Stimulated activated CD4-positive, alpha-beta T cell treated with anti-CD3 and anti-CD28 coated beads, Interleukin-15, amount 100 ng/mL, for 1 hour (primary cell): ENCODE data around the gene ATF7IP.

Experiments
- DNase-seq, 2 donors: peaks; one replicate each; pipeline ENCODE4 v3.0.0-alpha.2; 2020; ENCODE audit warnings: low read depth in 1 of 2, low spot score in 1 of 2

ATF7IP gene

DNA sequence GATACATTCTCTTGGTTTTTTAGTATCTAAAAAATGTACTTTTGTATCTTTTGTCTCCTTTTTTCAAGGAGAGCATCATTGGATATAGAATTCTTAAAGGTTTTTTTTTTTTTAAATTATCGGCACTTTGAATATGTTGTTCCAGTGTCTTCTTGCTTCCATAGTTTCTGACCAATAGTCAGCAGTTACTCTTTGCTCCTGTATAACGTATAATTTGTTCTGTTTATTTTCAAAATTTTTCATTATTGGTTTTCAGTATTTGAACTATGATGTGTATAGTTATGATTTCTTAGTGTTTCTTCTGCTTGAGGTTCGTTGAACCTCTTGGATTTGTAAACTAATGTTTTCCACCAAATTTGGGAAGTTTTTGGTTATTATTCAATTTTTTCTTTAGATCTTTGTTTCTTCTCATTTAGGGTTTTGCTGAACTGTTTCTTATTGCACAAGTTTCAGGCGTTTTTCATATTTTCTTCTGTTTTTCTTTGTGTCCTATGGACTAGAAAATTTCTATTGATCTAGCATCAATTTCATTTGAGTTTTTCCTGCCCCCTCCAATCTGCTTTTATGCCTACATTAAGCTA is 108.3 kb downstream of the ATF7IP start:
- DNase-seq, result no peak

DNA sequence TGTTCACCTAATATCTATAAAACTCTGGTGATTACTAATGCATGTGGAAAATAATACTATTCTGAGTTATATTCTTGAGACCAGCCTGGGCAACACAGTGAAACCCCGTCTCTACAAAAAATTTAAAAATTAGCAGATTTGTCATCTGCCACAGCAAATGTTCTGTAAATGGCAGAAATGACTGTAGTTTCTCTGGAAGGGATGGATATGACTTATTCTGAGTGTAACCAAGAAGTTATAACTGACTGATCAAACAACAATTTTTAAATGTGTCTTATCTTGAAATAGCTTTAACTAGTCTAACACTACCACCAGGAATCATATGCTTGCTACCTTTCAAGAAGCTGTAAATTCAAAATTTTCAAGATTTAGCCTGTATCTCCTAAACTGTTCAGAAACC is 113.5 kb downstream of the ATF7IP start:
- DNase-seq, result no peak

DNA sequence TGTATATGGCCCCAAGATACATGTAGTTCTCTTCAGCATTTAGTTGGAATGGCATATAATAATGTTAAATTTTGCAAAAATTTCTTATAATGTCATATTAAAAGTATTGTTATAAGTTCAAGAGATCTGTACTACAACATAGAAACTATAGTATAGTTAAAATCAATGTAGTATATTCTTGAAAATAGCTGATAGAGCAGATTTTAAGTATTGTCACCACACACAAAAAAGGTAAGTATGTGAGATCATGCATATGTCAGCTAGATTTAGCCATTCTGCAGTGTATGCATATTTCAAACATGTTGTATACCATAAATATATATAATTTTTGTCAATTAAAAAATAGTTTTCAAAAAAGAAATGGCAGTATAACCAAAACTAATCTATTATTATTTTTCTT is 115.7 kb downstream of the ATF7IP start:
- no peak for DNase-seq

DNA sequence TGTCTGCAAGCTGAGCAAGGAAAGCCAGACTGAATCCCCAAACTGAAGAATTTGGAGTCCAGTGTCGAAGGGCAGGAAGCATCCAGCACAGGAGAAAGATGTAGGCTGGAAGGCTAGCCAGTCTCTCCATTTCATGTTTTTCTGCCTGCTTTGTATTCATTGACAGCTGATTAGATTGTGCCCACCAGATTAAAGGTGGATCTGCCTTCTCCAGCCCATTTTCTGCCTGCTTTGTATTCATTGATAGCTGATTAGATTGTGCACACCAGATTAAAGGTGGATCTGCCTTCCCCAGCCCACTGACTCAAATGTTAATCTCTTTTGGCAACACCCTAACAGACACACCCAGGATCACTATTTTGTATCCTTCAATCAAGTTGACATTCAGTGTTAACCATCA is 116.9 kb downstream of the ATF7IP start:
- no peak for DNase-seq

DNA sequence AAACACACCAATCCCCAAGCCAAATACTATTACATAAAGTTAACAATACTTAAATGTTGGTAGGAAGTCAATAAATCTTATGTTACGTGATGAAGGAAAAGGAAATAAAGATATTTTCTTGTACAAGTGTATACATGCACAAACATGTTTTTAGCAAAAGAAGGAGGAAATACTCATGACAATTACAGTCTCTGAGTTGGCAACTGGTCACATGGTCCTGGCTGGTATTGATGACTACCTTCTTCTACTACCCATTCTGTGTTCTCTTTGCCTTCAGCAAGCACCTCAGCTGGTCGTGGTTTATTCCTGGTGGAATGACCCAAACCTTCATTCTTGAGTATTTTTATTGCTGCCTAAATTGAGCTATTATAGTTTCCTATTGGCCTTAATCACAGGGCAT is 117.4 kb downstream of the ATF7IP start:
- no peak for DNase-seq

DNA sequence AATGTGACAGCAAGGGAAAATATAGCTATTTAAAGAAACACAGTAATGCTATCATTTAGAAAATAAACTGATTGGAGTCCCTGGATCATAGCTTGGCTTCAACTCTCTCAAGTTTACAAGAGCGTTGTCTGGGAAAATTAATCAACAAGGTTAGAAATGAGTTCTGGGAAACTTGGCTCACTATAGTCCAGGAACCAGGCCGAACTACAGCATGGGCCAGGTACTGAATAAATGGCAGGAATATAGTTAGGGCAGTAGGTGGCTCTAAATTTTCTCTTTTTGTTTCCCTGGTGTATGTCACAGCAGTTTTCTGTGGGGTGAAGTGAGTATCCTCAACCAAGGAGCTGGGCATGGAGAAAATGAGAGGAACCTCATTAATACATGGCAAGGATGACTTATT is 129.8 kb downstream of the ATF7IP start:
- DNase-seq, result no peak

DNA sequence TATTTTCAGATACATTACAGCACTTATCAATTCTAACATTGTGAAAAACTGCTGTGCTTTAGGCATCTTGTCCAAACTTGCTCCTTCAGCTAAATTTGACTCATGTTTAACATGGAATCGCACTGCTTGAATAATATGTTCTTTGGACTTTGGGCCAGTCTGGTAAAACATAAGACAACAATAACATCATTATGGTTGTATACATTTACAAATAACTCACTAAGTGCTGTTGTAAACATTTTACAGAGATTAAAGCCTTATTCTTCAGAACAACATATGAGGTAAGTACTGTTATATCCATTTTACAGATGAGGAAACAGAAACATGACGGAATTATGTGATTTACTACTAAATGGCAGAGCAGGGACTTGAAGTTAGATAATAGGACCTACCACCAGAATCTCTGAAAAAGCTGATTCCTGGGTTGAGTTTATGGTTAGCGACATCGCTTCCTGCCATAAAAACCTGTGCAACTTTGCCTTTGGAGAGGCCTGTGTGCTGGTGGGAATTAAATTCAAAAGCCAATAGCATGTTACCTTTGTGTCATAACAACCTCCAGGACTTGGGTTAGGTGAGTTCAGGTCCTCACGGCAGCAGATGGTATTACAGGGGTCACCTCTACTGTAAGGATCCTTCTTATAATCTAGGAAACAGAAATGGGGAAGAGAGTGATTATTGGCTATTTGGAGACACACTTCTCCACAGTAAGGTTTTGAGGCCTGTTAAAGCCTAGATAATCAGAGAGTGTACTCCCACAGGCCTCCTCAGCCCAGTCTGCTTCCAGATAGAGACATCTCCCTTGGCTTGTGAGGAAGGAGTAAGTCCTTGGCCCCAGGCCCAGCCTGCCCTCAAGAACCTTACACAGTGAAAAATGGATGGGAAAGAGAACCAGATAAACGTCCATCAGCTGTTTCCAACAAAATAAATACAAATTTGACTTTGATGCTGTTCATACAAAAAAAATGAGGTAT is 140.4 kb downstream of the ATF7IP start:
- DNase-seq, result no peak

DNA sequence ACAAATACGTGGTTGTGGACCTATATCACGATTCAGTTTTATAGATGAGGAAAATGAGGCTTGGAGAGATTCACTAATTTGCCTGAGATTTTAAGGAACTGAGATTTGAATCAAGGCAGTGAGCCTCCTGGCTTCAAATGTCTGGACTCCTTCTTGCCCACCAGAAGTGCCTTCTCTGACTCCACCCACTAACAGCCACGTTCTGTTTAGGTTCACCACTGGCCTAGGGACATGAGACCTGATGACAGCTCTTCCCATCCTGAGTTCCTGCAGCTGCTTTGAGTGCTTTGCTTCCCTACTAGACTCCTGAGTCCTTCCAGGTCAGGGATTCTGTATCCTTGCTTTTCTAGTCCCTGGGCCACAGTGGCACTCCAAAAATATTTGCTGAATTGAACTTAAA is 145.1 kb downstream of the ATF7IP start:
- no peak for DNase-seq

DNA sequence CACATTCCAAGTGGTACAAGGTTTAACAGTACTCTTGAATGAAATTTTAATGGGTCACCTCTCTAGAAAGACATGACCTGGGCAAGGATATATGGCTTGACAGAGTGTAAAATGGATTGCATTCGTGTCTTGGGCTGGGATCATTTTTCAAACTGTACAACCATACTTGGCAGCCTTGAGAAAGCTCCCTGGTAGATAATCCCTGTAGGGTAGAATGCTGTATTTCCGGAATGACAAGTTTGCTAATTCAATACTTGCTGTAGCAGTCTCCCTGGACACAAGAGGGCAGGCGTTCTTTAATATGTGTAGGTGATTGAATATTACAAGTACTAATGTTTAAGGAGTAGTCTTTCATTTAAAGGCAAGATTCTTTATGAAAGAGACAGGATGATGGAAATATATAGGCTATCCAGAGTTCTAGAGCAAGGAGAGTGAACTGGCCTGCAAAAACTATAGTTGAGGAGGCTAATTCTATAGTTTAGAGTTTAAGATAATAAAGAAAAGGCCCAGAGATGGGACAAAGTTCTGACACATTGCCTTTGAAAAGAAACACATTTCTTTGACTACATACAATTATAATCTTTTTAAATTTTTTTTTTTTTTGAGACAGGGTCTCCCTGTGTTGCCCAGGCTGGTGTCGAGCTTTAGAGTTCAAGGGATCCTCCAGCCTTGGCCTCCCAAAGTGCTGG is 148.8 kb downstream of the ATF7IP start:
- DNase-seq, result no peak

DNA sequence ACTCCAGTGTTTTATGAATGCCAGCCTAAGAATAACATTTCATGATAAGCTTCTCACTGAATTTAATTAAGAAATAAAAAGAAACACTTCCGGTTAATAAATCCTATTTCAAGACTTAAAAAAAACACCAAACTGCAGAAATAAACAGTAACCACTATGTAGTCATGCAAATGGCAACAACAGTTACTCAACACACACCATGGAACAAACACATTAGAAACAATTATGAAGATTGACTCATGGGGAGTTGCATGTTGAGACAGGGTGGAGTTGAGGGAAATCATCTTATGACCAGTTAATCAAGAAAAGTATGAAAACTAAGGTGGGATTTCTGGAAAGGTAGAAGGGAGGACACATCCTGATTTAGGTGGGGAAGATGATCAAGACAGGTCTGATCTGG is 149.5 kb downstream of the ATF7IP start:
- no peak for DNase-seq

DNA sequence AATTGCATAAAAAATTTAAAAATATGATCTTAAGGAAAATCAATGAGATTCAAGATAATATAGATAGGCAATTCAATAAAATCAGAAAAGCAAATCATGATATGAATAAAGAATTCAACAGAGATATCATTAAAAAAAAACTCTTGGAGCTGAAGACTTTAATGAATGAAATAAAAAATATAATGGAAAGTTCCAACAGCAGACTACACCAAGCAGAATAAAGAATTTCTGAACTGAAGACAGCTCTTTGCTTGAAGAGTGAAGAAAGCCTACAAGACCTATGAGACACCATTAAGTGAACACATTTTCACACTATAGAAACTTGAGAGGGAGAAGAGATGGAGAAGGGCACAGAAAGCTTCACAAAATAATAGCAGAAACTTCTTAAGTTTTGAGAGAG is 156.3 kb downstream of the ATF7IP start:
- DNase-seq, result no peak

DNA sequence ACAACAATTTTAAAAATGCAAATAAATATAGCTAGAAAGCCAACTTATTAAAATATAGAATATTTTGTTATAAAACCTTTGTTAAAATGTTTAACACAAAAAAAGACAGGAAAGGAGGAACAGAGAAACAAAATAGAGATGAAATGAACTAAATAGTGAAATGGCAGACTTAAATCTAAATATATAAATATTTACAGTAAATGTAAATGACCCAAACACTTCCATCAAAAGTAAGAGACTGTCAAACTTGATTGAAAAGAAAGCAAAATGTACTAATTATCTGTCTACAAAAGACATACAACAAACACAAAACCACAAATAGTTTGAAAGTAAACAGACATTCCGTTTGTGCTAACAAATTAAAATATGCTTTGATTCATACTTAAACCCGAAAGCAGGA is 160.5 kb downstream of the ATF7IP start:
- no peak for DNase-seq

DNA sequence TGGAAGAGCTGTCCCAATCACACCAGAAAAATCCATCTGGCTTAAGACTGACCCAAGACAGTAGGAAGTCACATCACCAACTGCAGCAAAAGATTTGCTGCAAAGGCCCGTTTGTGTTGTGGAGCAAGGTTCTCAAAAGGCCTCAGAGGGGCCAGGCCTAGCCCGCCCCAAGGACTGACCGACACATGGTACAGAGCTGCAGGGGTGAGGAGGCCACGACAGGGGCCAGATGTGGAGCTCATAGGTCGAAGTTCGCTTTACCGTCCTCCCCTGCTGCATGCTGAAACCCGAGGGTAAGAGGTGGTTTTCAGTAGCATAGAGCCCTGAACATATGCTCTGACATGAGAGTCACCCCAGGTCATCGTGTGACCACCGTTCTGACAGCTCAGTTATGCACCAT is 166.7 kb downstream of the ATF7IP start:
- DNase-seq, result no peak

DNA sequence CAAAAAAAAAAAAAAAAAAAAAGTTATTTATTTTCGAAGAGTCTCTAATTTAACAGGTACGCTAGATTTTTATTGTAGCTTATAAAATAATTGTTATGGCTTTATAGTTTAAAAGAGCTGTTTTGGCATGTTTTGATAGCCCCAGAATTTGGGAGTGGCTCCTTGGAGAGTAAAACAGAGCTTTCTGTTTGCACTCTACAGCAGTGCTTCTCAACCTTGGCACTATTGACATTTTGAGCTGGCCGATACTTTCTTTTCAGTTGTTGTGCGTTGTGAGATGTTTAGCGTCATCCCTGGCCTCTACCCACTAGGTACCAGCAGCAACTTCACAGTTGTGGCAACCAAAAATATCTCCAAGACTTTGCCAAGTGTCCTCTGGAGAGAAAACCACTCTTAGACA is 171.6 kb downstream of the ATF7IP start:
- DNase-seq, result no peak

DNA sequence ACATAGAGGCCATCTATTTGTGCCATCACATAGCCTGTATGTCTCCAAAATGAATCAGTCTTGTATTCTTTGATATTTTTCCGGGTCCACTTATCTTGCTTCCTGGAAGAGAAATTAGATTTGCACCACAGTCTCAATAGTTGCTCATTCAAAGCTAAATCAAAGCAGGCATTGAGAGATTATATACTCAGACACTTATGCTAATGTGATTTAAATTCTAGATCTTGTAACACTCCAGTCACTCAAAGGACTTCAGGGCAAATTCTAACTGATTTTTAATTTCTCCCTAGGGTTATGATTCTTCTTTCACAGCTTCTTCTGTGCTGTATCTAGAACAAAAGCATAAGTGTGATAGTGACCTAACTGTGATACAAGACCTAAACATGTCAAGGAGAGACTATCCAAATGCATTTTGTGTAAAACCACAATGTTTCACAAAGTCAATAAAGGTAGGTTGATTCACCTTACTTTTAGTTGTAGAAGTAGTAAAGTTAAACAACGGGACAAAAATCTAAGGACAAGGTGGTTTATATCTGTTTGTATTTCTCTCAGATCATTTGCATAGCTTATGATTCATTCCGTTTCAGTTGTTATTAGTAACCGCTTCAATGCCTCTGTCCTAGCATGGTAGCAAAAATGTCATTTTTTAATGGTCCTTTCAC is 175.4 kb downstream of the ATF7IP start:
- no peak for DNase-seq

DNA sequence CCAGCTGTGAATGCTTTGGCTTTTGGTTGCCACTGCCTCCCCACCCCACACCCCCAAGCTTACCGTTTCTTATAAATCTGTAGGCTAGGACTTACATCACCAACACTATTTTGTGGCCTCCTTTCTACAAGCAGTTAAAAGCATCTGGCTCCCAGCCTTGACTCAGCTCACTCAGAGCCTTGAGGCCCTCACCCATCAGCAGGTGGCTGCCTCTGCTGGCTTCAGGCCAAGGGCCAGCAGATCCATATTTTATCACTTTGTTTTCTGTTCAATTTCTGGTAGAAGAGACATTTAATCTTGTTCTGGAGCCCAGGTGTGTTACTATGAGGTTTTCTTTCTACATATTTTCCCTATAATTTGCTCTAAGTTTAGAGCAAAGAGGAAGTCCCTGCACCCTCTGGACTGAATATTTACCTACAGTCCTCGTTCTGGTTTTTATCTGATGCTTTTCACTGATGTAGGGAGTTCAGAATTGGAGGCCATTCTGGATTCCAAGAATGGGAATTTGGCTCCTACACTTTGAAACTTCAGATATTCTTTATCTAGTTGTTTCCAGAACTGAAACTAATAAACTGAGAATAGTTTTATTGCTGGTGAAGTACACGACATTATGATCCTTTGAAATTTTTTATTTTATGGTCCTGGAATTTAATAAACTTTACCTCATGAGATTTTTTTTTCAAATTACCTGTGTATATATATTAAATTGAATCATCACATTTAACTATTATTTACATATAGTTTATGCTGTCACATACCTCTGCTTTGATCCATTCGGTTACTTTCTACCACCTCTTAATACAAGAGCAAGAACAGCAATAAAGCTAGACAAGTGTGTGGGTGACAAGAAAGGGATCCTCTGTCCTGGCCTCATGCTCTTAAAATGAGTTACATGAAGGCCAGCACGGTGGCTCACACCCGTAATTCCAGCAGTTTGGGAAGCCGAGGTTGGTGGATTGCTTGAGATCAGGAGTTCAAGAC is 180.0 kb downstream of the ATF7IP start:
- DNase-seq, result no peak

DNA sequence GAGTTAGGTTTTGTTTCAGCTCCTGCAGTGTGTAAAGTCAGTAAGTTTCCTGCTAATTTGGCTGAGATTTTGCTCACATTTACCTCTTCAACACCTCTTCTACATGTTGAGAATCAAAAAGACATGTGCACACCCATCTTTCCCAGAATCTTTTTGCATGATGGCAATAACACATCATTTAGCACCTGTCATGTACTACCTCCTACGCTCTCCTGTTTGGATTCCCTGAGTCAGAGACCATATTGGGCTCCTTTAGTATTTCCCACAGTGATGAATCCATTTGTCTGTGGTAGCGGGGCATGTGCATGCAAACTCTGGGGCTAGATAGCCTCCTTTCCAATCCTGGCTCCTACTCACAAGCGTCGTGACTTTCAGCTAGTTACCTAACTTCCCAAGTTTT is 182.1 kb downstream of the ATF7IP start:
- DNase-seq, result no peak

DNA sequence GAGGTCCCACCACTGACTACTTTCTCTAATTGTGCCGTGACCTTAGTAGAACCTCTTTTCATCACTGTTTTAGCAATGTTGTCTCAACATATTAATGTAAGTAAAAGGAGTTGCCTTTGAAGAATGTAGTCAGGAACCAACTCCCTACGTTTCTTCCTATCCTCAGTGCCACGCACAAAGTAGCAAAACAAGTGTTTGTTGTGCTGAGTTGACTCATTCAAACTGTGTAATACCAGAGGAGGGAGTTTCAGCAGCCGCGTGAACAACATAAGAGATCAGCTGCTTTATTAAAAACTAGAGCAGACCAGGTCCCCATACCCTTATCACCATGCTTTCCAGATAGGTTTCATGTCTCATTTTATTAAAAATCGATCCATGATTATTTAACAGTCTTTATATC is 183.1 kb downstream of the ATF7IP start:
- no peak for DNase-seq
